ENCODE measurements around the gene P4HTM.

GRCh38 chr3:49028673-49029562 lies 38.9 kb downstream of the P4HTM start, which contains the start of gene IMPDH2:
- no peak for TF ChIP-seq EZH2 (IDR thresholded peaks at IDR 0.05; ENCODE audit: low read depth)
- no peak for TF ChIP-seq CTCF (conservative IDR thresholded peaks at IDR 0.05)
